Measurements from ENCODE around the gene FOXD4L1.
"Not testable (repeated sequence)": the region's sequence is repeated elsewhere in the genome, so short reads cannot be mapped to it uniquely, and the experiment has no call there.

- TF ChIP-seq CTCF, POLR2A (IDR thresholded peaks at IDR 0.05): not testable (repeated sequence)
These were observed 17.5 kb downstream of the FOXD4L1 start for GRCh38 chr2:113515995-113516394.
